WTC11 (cell line): ENCODE data around the gene GABRR3. TPM values are rescaled to one million over a fixed set of nuclear protein-coding genes. Genes with fewer than 3 reads are reported as not detected.
A peak's percentile ranks its signal among the peaks of the same experiment; 100 is the strongest.

Experiments used
- ATAC-seq: fragments of 200-7000 bp; cut with Tn5 transposase; 2 replicates; pipeline ENCODE4 v1.10.0; 2021; ENCODE audit warnings: mild to moderate bottlenecking, moderate library complexity
- CTCF ChIA-PET: fragments of 300-600 bp; sonication (Branson Sonifier 250); formaldehyde crosslinking; loops from one replicate; lab custom pipeline; 2021; ENCODE audit warnings: antibody characterized with exemption; lab: Charles Lee
- POLR2A ChIA-PET: fragments of 350-600 bp; sonication (Branson Sonifier 250); formaldehyde crosslinking; loops from one replicate; lab custom pipeline; 2021; ENCODE audit warnings: antibody characterized with exemption; lab: Charles Lee
- DNase-seq: peaks from one replicate; pipeline ENCODE4 v3.0.0; 2021; ENCODE audit warnings: low spot score
- H3K27ac Mint-ChIP-seq: 2 replicates; pipeline ENCODE4 v1.8.0; 2021; ENCODE audit warnings: mixed read lengths
- H3K27me3 Mint-ChIP-seq: 2 replicates; pipeline ENCODE4 v1.8.0; 2021; ENCODE audit warnings: low read depth, mild to moderate bottlenecking, moderate library complexity, mixed read lengths
- H3K36me3 Mint-ChIP-seq: 2 replicates; pipeline ENCODE4 v1.8.0; 2021; ENCODE audit warnings: mixed read lengths
- H3K4me1 Mint-ChIP-seq: 2 replicates; pipeline ENCODE4 v1.8.0; 2022; ENCODE audit warnings: mixed read lengths
- H3K4me3 Mint-ChIP-seq: 2 replicates; pipeline ENCODE4 v1.8.0; 2021; ENCODE audit warnings: mild to moderate bottlenecking, moderate library complexity, mixed read lengths
- H3K9me3 Mint-ChIP-seq: 2 replicates; pipeline ENCODE4 v1.8.0; 2021; ENCODE audit warnings: mixed read lengths
- CTCF ChIP-seq: fragments of 200-600 bp; IDR thresholded peaks from 2 replicates; pipeline ENCODE4 v1.8.0; 2022; ENCODE audit warnings: antibody characterized with exemption
- E2F1 ChIP-seq: sonication (generic); formaldehyde crosslinking; IDR thresholded peaks from 2 replicates; pipeline ENCODE4 v1.8.0; 2022; ENCODE audit warnings: mild to moderate bottlenecking, missing genetic modification reagents
- ERG ChIP-seq: fragments of 250-450 bp; sonication (Bioruptor Pico); IDR thresholded peaks from 2 replicates; pipeline ENCODE4 v1.8.0; 2021; ENCODE audit warnings: mild to moderate bottlenecking
- FOXK1 ChIP-seq: sonication (generic); formaldehyde crosslinking; IDR thresholded peaks from 2 replicates; pipeline ENCODE4 v1.8.0; 2022; ENCODE audit warnings: mild to moderate bottlenecking, moderate library complexity, missing genetic modification reagents
- FOXP4 ChIP-seq: sonication (generic); formaldehyde crosslinking; IDR thresholded peaks from 2 replicates; pipeline ENCODE4 v1.8.0; 2022; ENCODE audit warnings: mild to moderate bottlenecking, missing genetic modification reagents
- GTF2I ChIP-seq: fragments of 250-450 bp; sonication (Bioruptor Pico); conservative IDR thresholded peaks from 2 replicates; pipeline ENCODE4 v1.4.0; 2021; ENCODE audit warnings: mild to moderate bottlenecking
- MYBL2 ChIP-seq: sonication (generic); formaldehyde crosslinking; IDR thresholded peaks from 2 replicates; pipeline ENCODE4 v1.8.1; 2023; ENCODE audit warnings: mild to moderate bottlenecking, moderate library complexity, missing genetic modification reagents
- NR1H2 ChIP-seq: sonication (generic); formaldehyde crosslinking; IDR thresholded peaks from 2 replicates; pipeline ENCODE4 v1.9.0; 2021; ENCODE audit warnings: mild to moderate bottlenecking, moderate library complexity, missing genetic modification reagents
- NR2C2 ChIP-seq: sonication (generic); formaldehyde crosslinking; IDR thresholded peaks from 2 replicates; pipeline ENCODE4 v1.8.0; 2022; ENCODE audit warnings: mild to moderate bottlenecking, missing genetic modification reagents
- NR3C1 ChIP-seq: sonication (generic); formaldehyde crosslinking; conservative IDR thresholded peaks from 2 replicates; pipeline ENCODE4 v1.8.1; 2023; ENCODE audit warnings: low read depth, mild to moderate bottlenecking, missing genetic modification reagents
- SP1 ChIP-seq: sonication (generic); formaldehyde crosslinking; conservative IDR thresholded peaks from 2 replicates; pipeline ENCODE4 v1.8.1; 2022; ENCODE audit warnings: missing genetic modification reagents
- STAT6 ChIP-seq: sonication (generic); formaldehyde crosslinking; conservative IDR thresholded peaks from 2 replicates; pipeline ENCODE4 v1.8.1; 2023; ENCODE audit warnings: mild to moderate bottlenecking, low read depth, missing genetic modification reagents, moderate library complexity
- TEAD1 ChIP-seq: sonication (generic); formaldehyde crosslinking; IDR thresholded peaks from 2 replicates; pipeline ENCODE4 v1.8.0; 2022; ENCODE audit warnings: mild to moderate bottlenecking, missing genetic modification reagents
- ZNF138 ChIP-seq: sonication (generic); formaldehyde crosslinking; conservative IDR thresholded peaks from 2 replicates; pipeline ENCODE4 v1.8.1; 2022; ENCODE audit warnings: mild to moderate bottlenecking, moderate library complexity, missing genetic modification reagents
- ZNF263 ChIP-seq: sonication (generic); formaldehyde crosslinking; IDR thresholded peaks from 2 replicates; pipeline ENCODE4 v1.8.1; 2022; ENCODE audit warnings: low read depth, mild to moderate bottlenecking, moderate library complexity, missing genetic modification reagents
- total RNA-seq: library from RNA; stranded (reverse); gene quantifications from 3 replicates; pipeline ENCODE4 v1.2.3, GENCODE V29; 2021

GABRR3 gene
- total RNA-seq, 1 experiment from 2014 or later, result not detected

GRCh38 chr3:98022978-98023820 is 11.9 kb downstream of the GABRR3 start:
- CTCF ChIA-PET, result interaction anchor here (0.5 to 3.4 kb wide), 31 partner anchors 10 to 699 kb away, joined by 3 to 24 read pairs (median 5); partner anchors contain the start of genes ARL6 and CRYBG3
- DNase-seq, result peak; percentile 93
- TF ChIP-seq NR1H2 (CRISPR knock-in tag) (no peak), CTCF (peak; percentile 98)
- POLR2A ChIA-PET, result no interaction called here
- Mint-ChIP-seq H3K36me3 (no peaks in the 10 kb centered on the region), H3K4me1 (peaks cover 4% of the 10 kb centered on the region), H3K4me3 (no peak overlapping the region), H3K9me3 (no peaks in the 10 kb centered on the region), H3K27me3 (no peaks in the 10 kb centered on the region), H3K27ac (no peak overlapping the region)
- peak; percentile 72 for ATAC-seq

GRCh38 chr3:98021830-98022560 is 13.1 kb downstream of the GABRR3 start:
- ATAC-seq, result no peak
- H3K4me3 Mint-ChIP-seq, result no peak overlapping the region
- no peak for DNase-seq
- H3K27ac Mint-ChIP-seq, result no peak overlapping the region
- no peaks in the 10 kb centered on the region for H3K9me3 Mint-ChIP-seq
- no peak for TF ChIP-seq NR2C2 (CRISPR knock-in tag)
- no peak for TF ChIP-seq FOXK1 (CRISPR knock-in tag)
- no peak for TF ChIP-seq E2F1
- TF ChIP-seq TEAD1 (CRISPR knock-in tag), result no peak
- no peak for TF ChIP-seq GTF2I (CRISPR knock-in tag)
- TF ChIP-seq MYBL2 (CRISPR knock-in tag), result no peak
- no peak for TF ChIP-seq FOXP4
- TF ChIP-seq NR3C1 (CRISPR knock-in tag), result no peak
- TF ChIP-seq CTCF, result no peak
- TF ChIP-seq SP1 (CRISPR knock-in tag), result no peak
- no peak for TF ChIP-seq STAT6 (CRISPR knock-in tag)
- no peak for TF ChIP-seq ZNF263
- no peak for TF ChIP-seq ERG
- TF ChIP-seq ZNF138 (CRISPR knock-in tag), result no peak
- CTCF ChIA-PET, result interaction anchor here (1.0 to 3.4 kb wide), 9 partner anchors 11 to 334 kb away, joined by 5 to 24 read pairs (median 7); partner anchors contain the start of gene CRYBG3
- no peaks in the 10 kb centered on the region for H3K27me3 Mint-ChIP-seq
- no peaks in the 10 kb centered on the region for H3K36me3 Mint-ChIP-seq
- peaks cover 4% of the 10 kb centered on the region for H3K4me1 Mint-ChIP-seq
- POLR2A ChIA-PET, result no interaction called here
